GM19467 (cell line): ENCODE measurements around the gene OR6M1.

Experiments used
- ATAC-seq: cut with Tn5 transposase; IDR thresholded peaks from one replicate; pipeline ENCODE4 v1.9.1; 2021; ENCODE audit warnings: mild to moderate bottlenecking, moderate library complexity; ENCODE audit not compliant: unreplicated experiment

The OR6M1 gene

GRCh38 chr11:123775715-123776549 lies 30.2 kb downstream of the OR6M1 start:
- no peak for ATAC-seq

DNA sequence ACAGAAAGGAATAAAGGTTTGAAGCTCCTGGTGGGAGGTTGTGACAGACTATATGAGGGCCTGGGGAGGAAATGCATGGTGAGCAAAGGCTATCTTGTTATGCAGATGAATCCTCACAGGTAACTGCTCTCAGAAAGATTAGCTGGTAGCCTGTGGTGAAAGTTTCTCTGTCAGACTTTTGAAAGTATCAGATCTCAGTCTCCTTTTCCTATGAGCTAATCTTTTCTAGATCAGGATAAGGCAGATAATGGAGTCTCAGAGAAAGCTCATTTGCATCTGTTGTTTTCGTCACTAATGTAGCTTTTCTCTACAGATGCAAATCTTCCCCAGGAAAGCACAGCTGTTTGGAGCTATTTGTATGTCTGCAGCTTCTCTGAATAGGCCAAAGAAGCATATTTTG lies 30.9 kb downstream of the OR6M1 start:
- ATAC-seq = no peak

DNA sequence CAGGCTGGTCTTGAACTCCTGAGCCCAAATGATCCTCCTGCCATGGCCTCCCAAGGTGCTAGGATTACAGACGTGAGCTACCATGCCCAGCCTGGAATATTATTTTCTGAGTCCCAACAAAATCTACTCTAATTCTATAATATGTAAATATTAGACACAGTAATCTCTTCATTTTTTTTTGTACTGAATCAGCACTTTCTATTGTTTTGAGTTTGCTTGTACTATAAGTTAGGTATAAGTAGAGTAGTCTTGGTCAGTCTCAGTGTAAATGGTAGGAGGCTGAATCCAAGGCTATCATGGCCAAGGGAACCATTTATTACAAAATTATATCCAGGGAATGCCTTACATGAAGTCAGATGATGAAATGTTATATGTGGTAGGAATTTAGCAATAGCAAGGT lies 32.2 kb downstream of the OR6M1 start:
- no peak for ATAC-seq

DNA sequence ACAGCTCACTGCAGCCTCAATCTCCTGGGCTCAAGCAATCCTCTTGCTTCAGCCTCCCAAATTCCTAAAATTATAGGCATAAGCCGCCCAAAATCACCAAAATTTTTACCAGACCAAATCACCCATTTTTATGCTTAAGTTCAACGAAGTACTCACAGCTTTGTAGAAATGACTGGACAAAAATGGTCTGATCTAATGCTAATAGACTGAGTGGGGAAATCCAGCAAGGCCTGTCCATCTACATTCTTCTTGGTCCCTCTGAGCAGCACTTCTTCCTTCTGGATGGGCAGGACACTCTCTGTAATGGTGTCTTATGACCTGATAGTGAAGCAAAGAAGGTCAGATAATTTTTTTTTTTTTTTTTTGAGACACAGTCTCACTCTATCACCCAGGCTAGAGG lies 33.1 kb downstream of the OR6M1 start:
- no peak for ATAC-seq

- no peak for ATAC-seq
These were observed 34.5 kb downstream of the OR6M1 start for GRCh38 chr11:123771664-123772063.

GRCh38 chr11:123770712-123771111 lies 35.4 kb downstream of the OR6M1 start:
- ATAC-seq = no peak

GRCh38 chr11:123765601-123766000 lies 40.5 kb downstream of the OR6M1 start:
- no peak for ATAC-seq

DNA sequence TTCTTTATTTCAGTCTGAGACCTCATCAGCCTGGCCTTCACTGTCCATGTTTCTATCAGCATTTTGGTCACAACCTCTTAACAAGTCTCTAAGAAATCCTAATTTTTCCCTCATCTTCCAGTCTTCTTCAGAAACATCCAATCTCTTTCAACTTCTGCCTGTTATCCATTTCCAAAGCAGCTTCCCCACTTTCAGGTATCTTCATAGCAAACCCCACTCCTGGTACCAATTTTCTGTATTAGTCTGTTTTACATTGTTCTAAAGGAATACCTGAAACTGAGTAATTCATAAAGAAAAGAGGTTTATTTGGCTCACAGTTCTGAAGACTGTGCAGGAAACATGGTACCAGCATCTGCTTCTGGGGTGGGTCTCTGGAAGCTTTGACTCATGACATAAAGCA lies 43.7 kb downstream of the OR6M1 start:
- no peak for ATAC-seq

GRCh38 chr11:123760894-123761293 lies 45.3 kb downstream of the OR6M1 start:
- no peak for ATAC-seq

- ATAC-seq = no peak
These were observed 48.2 kb downstream of the OR6M1 start for GRCh38 chr11:123757976-123758375.

- ATAC-seq = no peak
These were observed 50.3 kb downstream of the OR6M1 start for GRCh38 chr11:123755813-123756212.
